ENCODE measurements around the gene SERINC2.

SERINC2 gene

GRCh38 chr1:31412732-31413404 is at the start of gene SERINC2:
TSS of gene SERINC2 (plus strand) at chr1:31413213. CDS start at chr1:31413266, 53 bp downstream.
- no peak for DNase-seq (ENCODE audit: low spot score)

GRCh38 chr1:31364561-31365250 is 48.3 kb upstream of the SERINC2 start:
- no peak for DNase-seq (ENCODE audit: low spot score)

- DNase-seq (ENCODE audit: low spot score): no peak
These were observed 46.2 kb upstream of the SERINC2 start for GRCh38 chr1:31366796-31367195.

GRCh38 chr1:31368611-31369107 is 44.4 kb upstream of the SERINC2 start:
- no peak for DNase-seq (ENCODE audit: low spot score)

GRCh38 chr1:31370021-31370420 is 43.0 kb upstream of the SERINC2 start:
- DNase-seq (ENCODE audit: low spot score): no peak

- no peak for DNase-seq (ENCODE audit: low spot score)
These were observed 42.4 kb upstream of the SERINC2 start for GRCh38 chr1:31370565-31370964.

GRCh38 chr1:31371121-31371959 is 41.7 kb upstream of the SERINC2 start:
- DNase-seq (ENCODE audit: low spot score): no peak

GRCh38 chr1:31372051-31372450 is 41.0 kb upstream of the SERINC2 start:
- no peak for DNase-seq (ENCODE audit: low spot score)

GRCh38 chr1:31372751-31373055 is 40.3 kb upstream of the SERINC2 start:
- no peak for DNase-seq (ENCODE audit: low spot score)

- peak; percentile 81 for DNase-seq (ENCODE audit: low spot score)
These were observed 39.7 kb upstream of the SERINC2 start, which contains the start of gene FABP3 for GRCh38 chr1:31373056-31373896. TSS of gene FABP3 (minus strand) at chr1:31373076. CDS start at chr1:31373014, 62 bp downstream.

- DNase-seq (ENCODE audit: low spot score): peak; percentile 43
These were observed 39.0 kb upstream of the SERINC2 start for GRCh38 chr1:31373897-31374486.

- DNase-seq (ENCODE audit: low spot score): no peak
These were observed 38.4 kb upstream of the SERINC2 start for GRCh38 chr1:31374511-31375196.

- peak; percentile 96 for DNase-seq (ENCODE audit: low spot score)
These were observed 36.5 kb upstream of the SERINC2 start for GRCh38 chr1:31376375-31377134.

GRCh38 chr1:31377364-31377863 is 35.6 kb upstream of the SERINC2 start:
- no peak for DNase-seq (ENCODE audit: low spot score)

GRCh38 chr1:31378001-31378400 is 35.0 kb upstream of the SERINC2 start:
- DNase-seq (ENCODE audit: low spot score): no peak

GRCh38 chr1:31380181-31380580 is 32.8 kb upstream of the SERINC2 start:
- peak; percentile 55 for DNase-seq (ENCODE audit: low spot score)

GRCh38 chr1:31381394-31382294 is 31.4 kb upstream of the SERINC2 start:
- no peak for DNase-seq (ENCODE audit: low spot score)

- peak; percentile 52 for DNase-seq (ENCODE audit: low spot score)
These were observed 30.5 kb upstream of the SERINC2 start for GRCh38 chr1:31382379-31382989.

All from Ammon's horn (tissue), 1 donor.